NB4 (cell line): Measurements from ENCODE around the gene PCK1.

Experiments
- DNase-seq: peaks from one replicate; pipeline ENCODE4 v3.0.0; 2010; ENCODE audit warnings: low read depth
- H3K4me3 ChIP-seq: one replicate; pipeline ENCODE4 v1.5.1; 2011; ENCODE audit warnings: mild to moderate bottlenecking, low read depth, low read length, moderate library complexity
- MYC ChIP-seq: IDR thresholded peaks from 2 replicates; pipeline ENCODE4 v1.6.1; 2011; ENCODE audit warnings: low read depth, low read length
- POLR2A ChIP-seq: IDR thresholded peaks from 2 replicates; pipeline ENCODE4 v1.6.1; 2011; ENCODE audit warnings: mild to moderate bottlenecking; ENCODE audit not compliant: insufficient read length; ENCODE audit errors: extremely low read depth
- TF ChIP-seq, protein P1 (sequence below): IDR thresholded peaks from 2 replicates; pipeline ENCODE4 v1.6.1; 2011; ENCODE audit warnings: low read depth, low read length
- TF ChIP-seq, protein P2 (sequence below): IDR thresholded peaks from one replicate; pipeline ENCODE4 v1.5.1; 2012; ENCODE audit warnings: low read depth, low read length

The PCK1 gene

DNA sequence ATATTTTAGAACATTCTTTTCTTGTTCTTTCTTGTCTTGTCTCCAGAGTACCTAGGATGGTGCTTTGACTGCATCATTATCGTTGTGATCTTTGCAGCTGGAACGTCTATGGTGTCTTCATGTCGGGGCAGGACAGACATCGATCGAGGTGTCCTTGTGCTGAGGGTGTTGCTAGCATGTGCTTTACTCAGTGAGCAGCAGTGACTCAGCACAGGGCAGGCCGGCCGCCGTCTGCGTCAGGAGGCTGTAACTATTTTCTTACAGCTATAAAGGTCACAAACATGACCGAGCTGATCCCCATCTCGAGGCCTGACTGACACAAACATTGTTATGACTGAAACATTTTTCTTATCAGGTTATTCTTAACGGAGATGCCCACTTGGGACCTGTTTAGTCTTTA is 21.0 kb upstream of the PCK1 start:
- no peak overlapping the region for H3K4me3 ChIP-seq
- no peak for DNase-seq
- TF ChIP-seq MYC (no peak), POLR2A (no peak)
- TF ChIP-seq, protein P1, sequence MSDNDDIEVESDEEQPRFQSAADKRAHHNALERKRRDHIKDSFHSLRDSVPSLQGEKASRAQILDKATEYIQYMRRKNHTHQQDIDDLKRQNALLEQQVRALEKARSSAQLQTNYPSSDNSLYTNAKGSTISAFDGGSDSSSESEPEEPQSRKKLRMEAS = no peak
- TF ChIP-seq, protein P2, sequence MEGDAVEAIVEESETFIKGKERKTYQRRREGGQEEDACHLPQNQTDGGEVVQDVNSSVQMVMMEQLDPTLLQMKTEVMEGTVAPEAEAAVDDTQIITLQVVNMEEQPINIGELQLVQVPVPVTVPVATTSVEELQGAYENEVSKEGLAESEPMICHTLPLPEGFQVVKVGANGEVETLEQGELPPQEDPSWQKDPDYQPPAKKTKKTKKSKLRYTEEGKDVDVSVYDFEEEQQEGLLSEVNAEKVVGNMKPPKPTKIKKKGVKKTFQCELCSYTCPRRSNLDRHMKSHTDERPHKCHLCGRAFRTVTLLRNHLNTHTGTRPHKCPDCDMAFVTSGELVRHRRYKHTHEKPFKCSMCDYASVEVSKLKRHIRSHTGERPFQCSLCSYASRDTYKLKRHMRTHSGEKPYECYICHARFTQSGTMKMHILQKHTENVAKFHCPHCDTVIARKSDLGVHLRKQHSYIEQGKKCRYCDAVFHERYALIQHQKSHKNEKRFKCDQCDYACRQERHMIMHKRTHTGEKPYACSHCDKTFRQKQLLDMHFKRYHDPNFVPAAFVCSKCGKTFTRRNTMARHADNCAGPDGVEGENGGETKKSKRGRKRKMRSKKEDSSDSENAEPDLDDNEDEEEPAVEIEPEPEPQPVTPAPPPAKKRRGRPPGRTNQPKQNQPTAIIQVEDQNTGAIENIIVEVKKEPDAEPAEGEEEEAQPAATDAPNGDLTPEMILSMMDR = no peak

DNA sequence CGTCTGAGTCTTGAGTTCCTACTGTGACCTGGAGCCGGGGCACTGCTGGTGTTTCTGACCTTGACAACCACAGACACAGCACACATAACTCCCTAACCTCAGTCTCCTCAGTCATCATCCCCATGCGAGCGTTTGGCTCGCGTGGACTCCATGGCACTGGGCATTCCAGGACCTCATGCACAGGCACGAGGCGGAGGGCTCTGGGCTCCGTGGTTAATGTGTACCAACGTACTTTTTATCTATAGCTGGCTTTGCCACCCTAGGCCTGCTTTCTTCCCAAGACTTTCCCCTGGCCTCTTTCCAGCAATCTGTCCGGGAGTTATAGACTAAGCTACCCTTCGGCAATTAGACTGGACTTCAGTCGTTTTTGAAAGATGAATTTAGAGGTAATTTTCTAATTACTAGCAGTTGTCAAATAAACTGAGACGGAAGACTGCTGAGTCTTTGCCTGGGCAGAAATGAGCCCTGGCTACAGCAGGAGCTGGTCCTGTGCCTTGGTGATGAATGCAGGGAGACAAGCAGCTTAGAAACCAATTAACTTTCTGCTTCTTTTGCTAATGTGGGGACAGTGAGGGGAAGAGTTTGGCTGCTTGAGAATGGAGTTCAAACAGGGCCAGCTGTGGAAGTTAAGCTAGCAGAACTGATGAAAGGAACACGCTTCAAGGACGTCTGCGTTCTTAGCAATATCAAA is 19.9 kb upstream of the PCK1 start:
- TF ChIP-seq, protein P2 = no peak
- TF ChIP-seq POLR2A (no peak), MYC (no peak)
- TF ChIP-seq, protein P1 = no peak
- no peak overlapping the region for H3K4me3 ChIP-seq
- DNase-seq = no peak

DNA sequence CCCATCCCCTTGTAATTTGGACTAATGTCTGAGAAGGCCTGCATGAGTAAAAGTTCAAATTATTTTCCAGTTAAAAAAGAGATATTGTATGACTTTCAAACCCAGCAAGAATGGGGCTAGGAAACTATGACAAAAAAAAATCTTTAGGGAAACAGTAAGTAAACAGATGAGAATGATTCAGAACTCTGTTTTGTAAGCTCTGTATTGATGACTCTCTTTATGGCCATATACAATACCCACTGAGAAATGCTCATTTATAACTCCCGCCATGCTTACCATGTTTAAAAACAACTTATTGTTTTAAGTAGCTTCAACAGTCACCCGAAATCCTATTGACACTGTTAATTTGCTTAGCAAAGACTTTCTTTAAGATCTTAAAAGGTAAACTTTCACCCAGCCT is 17.2 kb upstream of the PCK1 start:
- TF ChIP-seq, protein P1 = no peak
- TF ChIP-seq, protein P2 = no peak
- TF ChIP-seq MYC (no peak), POLR2A (no peak)
- DNase-seq = no peak
- H3K4me3 ChIP-seq = no peak overlapping the region

DNA sequence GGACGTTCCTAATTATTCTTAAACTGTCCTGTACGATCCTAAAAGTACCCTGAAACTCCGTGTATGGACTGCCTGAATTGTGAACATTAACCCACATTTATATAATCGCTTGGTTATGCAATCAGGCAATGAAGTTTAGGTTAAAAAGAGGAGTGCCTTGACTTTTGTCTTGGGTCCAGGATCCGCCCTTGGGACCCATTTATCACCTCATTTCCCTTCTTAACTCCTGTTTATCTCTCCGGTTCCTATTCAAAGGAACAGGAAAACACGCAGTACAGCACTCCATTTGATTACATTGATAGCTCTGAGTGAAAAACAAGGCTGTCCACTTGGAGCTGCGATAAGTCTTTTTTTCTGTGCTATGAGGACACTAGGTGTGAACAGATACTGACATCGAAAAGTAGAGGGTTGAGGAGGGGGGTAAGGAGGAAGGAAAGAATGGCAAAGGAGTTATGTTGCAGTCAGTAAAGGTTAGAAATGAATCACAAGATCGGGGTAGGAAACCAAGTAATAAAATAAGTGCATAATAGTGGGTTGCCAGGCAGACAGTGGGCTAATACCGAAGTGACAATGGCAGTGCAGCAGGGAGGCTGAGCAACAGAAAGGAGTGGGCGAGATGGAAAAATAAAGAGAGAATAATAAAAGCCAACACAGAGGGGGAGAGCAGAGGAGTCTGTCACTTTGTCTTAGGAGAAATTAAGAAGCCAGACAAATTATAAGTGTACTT is 15.9 kb upstream of the PCK1 start:
- H3K4me3 ChIP-seq = no peak overlapping the region
- DNase-seq = no peak
- no peak for TF ChIP-seq POLR2A

DNA sequence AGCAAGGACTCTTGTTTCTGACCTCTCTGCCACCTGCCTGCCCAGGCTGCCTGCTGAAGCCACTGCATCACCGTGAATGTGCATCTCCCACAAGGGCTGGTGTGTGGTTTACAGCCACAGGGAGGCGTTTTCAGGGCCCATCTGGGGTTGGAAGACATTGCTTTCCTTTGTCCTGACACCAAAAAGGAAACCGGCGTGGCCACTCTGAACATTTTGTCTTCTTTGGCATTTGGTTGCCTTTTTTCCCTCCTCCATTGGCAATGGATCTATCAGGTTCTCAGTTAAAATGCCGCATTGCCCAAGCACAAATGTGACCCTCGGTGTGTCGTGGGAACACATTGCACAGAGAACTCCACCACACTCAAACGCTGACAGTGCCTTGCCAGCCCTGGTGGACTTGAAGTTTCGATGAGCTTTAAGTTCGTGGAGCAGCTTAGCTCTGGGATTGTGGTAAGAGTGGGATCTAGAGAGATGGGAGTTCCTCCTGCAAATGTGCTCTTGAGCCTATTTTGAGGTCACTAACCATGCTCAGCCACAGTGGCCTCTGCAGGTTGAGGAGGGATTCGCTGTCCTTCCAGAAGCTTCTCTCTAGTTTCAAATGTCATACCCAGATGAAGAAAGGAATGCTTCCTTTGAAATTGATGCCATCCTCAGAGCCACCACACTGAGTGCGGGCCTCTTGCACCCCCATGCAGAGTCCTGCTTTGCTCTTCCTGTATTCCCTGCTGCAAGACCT is 14.8 kb upstream of the PCK1 start:
- TF ChIP-seq, protein P2 = no peak
- TF ChIP-seq, protein P1 = no peak
- TF ChIP-seq MYC = no peak
- no peak for TF ChIP-seq POLR2A
- H3K4me3 ChIP-seq = no peak overlapping the region
- no peak for DNase-seq
